ENCODE data around the gene HRCT1.

The HRCT1 gene

DNA sequence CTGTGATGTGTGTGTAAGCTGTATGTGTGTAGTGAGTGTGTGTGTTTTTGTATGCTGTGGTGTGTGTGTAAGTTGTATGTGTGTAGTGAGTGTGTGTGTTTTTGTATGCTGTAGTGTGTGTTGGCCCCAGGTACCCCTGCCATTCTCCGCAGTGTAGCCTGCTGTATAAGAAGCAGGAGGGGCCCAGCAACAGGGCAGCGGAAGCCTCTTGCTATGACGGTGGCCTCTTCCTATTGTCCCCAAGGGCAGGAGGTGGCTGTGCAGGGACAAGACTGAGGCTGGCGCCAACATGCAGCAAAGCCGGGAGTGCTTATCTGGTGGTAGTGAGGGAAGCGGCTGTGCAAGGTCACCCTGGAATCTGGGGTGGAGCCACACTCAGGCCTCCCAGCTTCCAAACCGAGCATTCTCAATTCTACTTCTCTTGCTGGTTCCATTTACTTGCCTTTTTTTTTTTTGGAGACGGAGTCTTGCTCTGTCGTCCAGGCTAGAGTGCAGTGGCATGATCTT is 8.4 kb downstream of the HRCT1 start:
- Histone ChIP-seq H2AFZ (ENCODE audit: low read depth, low read length) (no peak overlapping the region), H3K4me3 (ENCODE audit: low read length) (no peak overlapping the region), H3K27me3 (ENCODE audit: insufficient read depth, low read length) (no peaks in the 10 kb centered on the region), H3K36me3 (ENCODE audit: insufficient read depth, low read length) (no peaks in the 10 kb centered on the region), H3K9me3 (ENCODE audit: low read length) (no peaks in the 10 kb centered on the region), H3K4me1 (ENCODE audit: insufficient read depth, low read length) (no peaks in the 10 kb centered on the region)

DNA sequence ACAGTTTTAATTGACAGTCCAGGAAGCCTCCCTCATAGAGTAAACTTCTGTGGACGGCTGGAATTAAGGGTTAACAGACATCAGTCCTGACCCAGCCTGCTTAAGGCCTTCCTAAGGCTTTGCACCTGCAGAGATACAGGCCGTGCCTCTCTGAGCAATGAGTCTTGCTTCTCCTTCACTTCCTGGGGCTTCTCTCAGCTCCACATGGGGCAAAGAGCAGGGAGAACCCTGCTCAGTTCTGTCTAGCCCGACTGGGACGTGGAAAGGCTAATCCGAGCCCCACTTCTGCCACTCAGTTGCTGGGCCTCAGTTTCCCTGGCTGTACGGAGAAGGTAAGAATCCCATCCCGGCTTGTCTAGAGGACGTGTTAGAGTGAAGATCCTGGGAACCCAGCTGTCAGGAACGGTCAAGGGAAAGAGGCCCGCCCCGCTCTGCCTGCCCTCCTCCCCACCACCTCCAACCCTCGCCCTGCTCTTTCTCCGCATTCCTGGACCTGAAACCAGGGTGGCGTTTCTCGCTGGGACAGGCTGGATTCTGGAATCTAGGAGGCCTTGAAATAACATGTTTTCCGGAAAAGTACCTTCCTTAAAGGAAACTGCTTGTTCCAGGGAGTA is 9.8 kb downstream of the HRCT1 start:
- Histone ChIP-seq H3K36me3 (ENCODE audit: insufficient read depth, low read length) (no peaks in the 10 kb centered on the region), H3K4me1 (ENCODE audit: insufficient read depth, low read length) (no peaks in the 10 kb centered on the region), H3K4me3 (ENCODE audit: low read length) (no peak overlapping the region), H3K9me3 (ENCODE audit: low read length) (no peaks in the 10 kb centered on the region), H2AFZ (ENCODE audit: low read depth, low read length) (no peak overlapping the region), H3K27me3 (ENCODE audit: insufficient read depth, low read length) (no peaks in the 10 kb centered on the region)

DNA sequence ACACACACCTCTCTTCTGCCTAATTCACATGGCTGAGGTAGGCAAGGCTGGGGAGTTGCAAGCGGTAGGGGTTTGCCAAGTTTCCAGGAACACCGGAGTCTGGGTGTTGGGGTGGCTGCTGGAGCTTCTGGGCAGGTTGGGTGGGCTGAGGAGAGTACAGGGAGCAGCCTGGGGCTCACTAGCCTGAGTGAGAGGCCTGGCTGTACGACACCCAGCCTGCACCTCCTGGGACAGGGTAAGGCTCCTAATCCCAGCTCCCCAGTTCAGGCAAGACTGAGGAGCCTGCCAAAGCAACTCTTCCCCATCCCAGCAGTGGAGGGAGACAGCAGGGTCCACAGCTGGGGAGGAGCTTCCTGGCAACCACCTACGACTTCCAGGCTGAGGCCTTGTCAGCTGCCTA is 11.3 kb downstream of the HRCT1 start:
- no peaks in the 10 kb centered on the region for H3K9me3 ChIP-seq (ENCODE audit: low read length)
- no peaks in the 10 kb centered on the region for H3K27me3 ChIP-seq (ENCODE audit: insufficient read depth, low read length)
- no peaks in the 10 kb centered on the region for H3K36me3 ChIP-seq (ENCODE audit: insufficient read depth, low read length)
- no peaks in the 10 kb centered on the region for H3K4me1 ChIP-seq (ENCODE audit: insufficient read depth, low read length)
- no peak overlapping the region for H3K4me3 ChIP-seq (ENCODE audit: low read length)
- no peak overlapping the region for H2AFZ ChIP-seq (ENCODE audit: low read depth, low read length)

DNA sequence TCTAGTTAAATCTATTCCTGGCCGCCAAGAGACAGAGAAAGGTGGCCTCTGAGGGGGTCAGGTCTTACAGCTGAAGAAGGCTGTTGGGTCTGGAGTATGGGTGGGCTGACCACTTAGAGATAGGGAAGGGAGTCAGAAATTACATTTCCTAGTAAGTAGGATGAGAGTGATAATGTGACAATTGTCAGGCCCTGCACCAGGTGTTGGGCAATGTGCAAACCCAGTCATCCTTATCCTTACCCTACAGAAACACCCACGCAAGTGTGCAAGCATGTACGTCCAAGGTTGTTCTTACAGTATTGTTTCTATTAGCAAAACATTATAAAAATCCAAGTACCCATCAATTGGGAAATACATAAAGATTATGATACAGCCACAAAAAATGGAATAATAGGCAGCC is 12.8 kb downstream of the HRCT1 start:
- Histone ChIP-seq H2AFZ (ENCODE audit: low read depth, low read length) (no peak overlapping the region), H3K9me3 (ENCODE audit: low read length) (no peaks in the 10 kb centered on the region), H3K36me3 (ENCODE audit: insufficient read depth, low read length) (no peaks in the 10 kb centered on the region), H3K4me3 (ENCODE audit: low read length) (no peak overlapping the region), H3K27me3 (ENCODE audit: insufficient read depth, low read length) (no peaks in the 10 kb centered on the region), H3K4me1 (ENCODE audit: insufficient read depth, low read length) (peaks cover 7% of the 10 kb centered on the region)

DNA sequence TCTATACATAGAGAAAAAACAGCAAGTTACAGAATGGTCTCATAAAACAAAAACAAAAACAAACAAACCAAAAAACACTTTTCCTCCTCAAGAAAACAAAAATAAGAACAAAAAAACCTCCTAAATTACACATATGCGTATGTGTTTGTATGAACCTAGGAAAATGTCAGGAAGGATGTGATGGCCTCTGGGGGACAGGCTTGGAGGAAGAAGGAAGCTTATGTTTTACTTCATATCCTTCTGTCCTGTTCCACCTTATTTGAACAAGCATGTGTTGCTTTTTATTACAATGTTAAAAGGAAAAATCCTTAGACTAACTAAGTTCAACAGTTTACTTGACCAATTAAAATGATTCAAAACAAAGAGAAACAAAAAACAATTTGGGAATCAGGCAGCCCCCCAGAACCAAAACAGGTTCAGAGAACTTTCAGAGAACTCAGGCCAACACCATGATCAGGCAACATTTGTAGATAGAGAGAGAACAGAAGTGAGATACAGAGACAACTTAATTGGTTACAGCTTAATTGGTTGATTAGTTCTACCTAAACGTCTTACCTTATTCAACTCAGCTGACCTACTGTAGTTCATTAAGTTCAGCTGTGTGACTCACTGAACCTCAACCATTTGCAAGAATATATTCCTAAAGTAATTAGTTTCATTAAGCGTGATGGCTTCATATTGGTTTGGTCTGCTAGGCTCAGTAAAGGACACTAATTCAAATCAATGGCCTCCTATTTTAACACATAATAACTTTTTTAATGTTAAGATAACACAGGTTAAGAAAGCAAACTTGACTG is 13.4 kb downstream of the HRCT1 start:
- H3K4me1 ChIP-seq (ENCODE audit: insufficient read depth, low read length) = peaks cover 13% of the 10 kb centered on the region
- H3K27me3 ChIP-seq (ENCODE audit: insufficient read depth, low read length) = no peaks in the 10 kb centered on the region
- no peak overlapping the region for H3K4me3 ChIP-seq (ENCODE audit: low read length)
- H3K36me3 ChIP-seq (ENCODE audit: insufficient read depth, low read length) = no peaks in the 10 kb centered on the region
- no peak overlapping the region for H2AFZ ChIP-seq (ENCODE audit: low read depth, low read length)
- H3K9me3 ChIP-seq (ENCODE audit: low read length) = no peaks in the 10 kb centered on the region

DNA sequence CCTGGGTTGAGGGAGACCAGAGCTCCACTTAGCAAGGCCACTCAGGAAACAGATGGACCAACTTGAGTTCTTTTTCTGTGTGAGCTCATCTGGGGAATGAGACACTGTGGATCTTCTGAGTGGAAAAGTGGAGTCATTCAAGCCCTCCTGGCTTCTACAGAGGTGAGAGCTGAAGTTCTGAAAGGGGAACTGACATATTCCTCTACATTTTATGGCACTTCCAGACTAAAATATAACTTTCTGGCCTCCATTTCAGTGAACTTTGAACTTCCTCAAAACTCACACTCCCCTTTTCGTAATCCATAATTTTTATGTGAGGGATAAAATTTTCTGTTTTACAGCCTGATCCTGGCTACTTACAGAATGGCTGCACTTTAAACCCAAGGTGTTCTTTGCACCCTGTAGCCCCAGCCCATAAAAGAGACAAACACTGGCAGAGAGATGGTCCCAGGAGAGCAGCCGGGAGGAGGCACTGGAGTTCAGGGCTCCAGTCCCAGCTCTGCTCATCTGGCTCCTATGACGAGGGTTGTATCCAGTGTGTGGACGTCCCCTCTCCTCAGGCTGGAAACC is 14.1 kb downstream of the HRCT1 start:
- Histone ChIP-seq H3K4me3 (ENCODE audit: low read length) (no peak overlapping the region), H3K27me3 (ENCODE audit: insufficient read depth, low read length) (no peaks in the 10 kb centered on the region), H3K36me3 (ENCODE audit: insufficient read depth, low read length) (no peaks in the 10 kb centered on the region), H3K4me1 (ENCODE audit: insufficient read depth, low read length) (peaks cover 15% of the 10 kb centered on the region), H3K9me3 (ENCODE audit: low read length) (no peaks in the 10 kb centered on the region), H2AFZ (ENCODE audit: low read depth, low read length) (no peak overlapping the region)

DNA sequence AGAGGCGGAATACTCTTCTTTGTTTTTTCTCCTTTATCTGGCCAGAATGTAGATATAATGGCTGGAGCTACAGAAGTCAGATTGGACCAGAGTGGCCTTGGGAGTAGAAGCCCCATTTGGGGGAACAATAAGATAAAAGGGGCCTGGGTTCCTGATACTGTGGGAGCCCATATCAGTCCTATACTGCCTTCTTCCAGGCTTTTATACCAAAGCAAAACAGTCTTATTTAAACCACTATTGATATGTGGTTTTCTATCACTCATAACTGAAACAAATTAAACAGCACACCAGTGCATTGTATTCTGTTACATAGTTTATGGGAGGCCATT is 17.6 kb downstream of the HRCT1 start:
- H3K4me1 ChIP-seq (ENCODE audit: insufficient read depth, low read length) = peaks cover 15% of the 10 kb centered on the region
- H3K9me3 ChIP-seq (ENCODE audit: low read length) = no peaks in the 10 kb centered on the region
- no peak overlapping the region for H2AFZ ChIP-seq (ENCODE audit: low read depth, low read length)
- no peak overlapping the region for H3K4me3 ChIP-seq (ENCODE audit: low read length)
- H3K36me3 ChIP-seq (ENCODE audit: insufficient read depth, low read length) = no peaks in the 10 kb centered on the region
- H3K27me3 ChIP-seq (ENCODE audit: insufficient read depth, low read length) = no peaks in the 10 kb centered on the region

DNA sequence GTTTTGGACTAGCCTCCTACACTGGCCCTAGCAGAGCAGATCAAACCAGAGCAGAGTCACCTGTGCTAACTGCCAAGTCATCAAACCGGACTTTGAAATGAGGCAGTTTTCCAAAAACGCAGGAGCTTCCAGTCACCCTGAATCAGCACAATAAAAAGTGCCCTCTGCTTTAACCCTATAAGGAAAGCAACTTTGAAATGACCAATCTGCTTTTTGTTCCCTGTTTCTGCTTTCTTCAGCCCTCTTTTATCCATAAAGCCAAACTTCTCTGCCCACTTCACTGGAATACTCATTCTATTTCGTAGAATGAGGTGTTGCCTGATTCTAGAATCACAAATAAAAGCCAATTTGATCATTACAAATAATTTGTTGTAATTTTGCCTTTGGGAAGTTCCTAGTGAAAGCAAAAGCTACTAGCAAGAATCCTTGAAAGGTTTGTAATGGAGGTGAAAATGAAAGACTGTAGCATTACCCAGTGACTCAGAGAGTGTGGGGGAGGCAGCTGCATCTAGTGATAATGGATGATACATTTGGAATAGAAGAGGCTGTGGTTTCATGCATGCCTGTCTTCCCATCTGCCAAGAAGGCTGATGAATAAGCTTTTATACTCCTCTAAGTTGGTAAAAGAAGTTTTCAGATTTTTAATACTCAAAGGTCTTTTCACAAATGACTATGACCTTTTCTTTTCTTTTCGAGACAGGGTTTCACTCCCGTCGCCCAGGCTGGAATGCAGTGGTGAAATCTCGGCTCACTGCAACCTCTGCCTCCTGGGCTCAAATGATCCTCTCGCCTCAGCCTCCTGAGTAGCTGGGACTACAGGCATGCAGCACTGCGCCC is 18.1 kb downstream of the HRCT1 start:
- no peaks in the 10 kb centered on the region for H3K27me3 ChIP-seq (ENCODE audit: insufficient read depth, low read length)
- H3K9me3 ChIP-seq (ENCODE audit: low read length) = no peaks in the 10 kb centered on the region
- H3K4me3 ChIP-seq (ENCODE audit: low read length) = no peak overlapping the region

DNA sequence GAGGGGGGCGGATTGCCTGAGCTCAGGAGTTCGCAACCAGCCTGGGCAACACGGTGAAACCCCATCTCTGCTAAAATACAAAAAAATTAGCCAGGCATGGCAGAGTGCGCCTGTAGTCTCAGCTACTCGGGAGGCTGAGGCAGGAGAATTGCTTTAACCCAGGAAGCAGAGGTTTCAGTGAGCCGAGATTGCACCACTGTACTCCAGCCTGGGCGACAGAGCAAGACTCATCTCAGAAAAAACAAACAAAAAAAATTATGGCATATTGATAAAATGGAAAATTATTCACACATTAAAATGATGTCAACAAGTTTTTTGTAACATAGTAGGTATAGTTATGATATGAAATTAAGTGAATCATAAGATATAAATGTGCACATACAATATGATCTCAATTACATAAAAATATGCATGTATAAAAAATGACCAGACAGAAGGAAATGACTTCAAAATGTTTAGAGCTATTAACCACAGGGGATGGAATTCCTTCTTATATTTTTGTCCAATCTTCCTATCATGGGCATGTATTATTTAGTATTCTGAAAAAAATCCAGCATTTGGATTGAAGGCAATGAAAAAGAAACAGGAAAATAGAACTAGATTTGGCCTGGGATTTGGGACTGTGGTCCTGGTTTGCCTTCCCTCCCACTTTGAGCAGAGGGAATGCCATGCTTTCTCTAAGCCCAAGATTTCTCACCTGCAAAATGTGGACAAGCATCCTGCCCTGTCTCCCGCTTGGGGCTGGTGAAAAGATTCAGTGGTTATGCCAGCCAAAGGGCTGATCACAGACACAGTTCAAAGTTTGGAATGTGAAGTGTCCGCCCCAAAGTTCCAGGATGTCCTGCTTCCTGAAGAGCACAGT is 22.8 kb downstream of the HRCT1 start:
- H3K36me3 ChIP-seq (ENCODE audit: insufficient read depth, low read length) = no peaks in the 10 kb centered on the region
- no peaks in the 10 kb centered on the region for H3K27me3 ChIP-seq (ENCODE audit: insufficient read depth, low read length)
- no peak overlapping the region for H2AFZ ChIP-seq (ENCODE audit: low read depth, low read length)
- H3K4me1 ChIP-seq (ENCODE audit: insufficient read depth, low read length) = peaks cover 8% of the 10 kb centered on the region
- no peak overlapping the region for H3K4me3 ChIP-seq (ENCODE audit: low read length)
- H3K9me3 ChIP-seq (ENCODE audit: low read length) = no peaks in the 10 kb centered on the region

More for the DNA sequence above, 18.1 kb downstream of the HRCT1 start:
- H3K36me3 ChIP-seq (ENCODE audit: insufficient read depth, low read length) = no peaks in the 10 kb centered on the region
- H3K4me1 ChIP-seq (ENCODE audit: insufficient read depth, low read length) = peaks cover 15% of the 10 kb centered on the region
- peak overlapping the region; percentile 86 for H2AFZ ChIP-seq (ENCODE audit: low read depth, low read length)

DNA sequence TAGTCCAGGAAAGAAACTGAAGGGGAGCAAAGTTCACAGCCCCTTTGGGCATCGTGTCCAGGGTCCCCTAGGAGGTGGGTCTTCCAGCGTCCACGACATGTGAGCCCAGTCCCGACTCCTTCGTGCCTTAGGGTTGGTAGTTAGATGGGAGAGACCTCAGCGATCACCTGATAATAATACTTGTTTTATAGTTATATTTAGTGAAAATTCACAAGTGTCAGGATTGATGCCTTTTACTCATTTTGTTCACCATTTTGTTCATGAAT is 23.4 kb downstream of the HRCT1 start:
- Histone ChIP-seq H3K36me3 (ENCODE audit: insufficient read depth, low read length) (no peaks in the 10 kb centered on the region), H3K27me3 (ENCODE audit: insufficient read depth, low read length) (no peaks in the 10 kb centered on the region), H3K4me1 (ENCODE audit: insufficient read depth, low read length) (peaks cover 2% of the 10 kb centered on the region), H2AFZ (ENCODE audit: low read depth, low read length) (no peak overlapping the region), H3K4me3 (ENCODE audit: low read length) (no peak overlapping the region), H3K9me3 (ENCODE audit: low read length) (no peaks in the 10 kb centered on the region)

DNA sequence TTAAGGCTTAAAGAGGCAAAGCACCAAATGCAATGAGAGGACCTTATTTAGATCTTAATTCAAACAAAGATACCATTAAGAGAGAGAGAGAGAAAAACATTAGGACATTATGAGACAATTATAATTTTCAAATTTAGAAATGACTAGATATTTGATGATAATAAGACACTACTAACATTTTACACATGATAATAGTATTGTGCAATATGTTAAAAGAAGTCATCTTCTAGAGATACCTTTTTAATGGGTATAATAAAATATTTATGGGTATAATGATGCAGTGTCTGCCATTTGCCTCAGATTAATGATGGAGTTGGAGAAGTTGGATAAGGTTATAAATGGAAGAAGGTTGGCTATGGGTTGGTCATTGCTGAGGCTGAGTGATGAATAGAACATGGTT is 24.5 kb downstream of the HRCT1 start:
- Histone ChIP-seq H3K27me3 (ENCODE audit: insufficient read depth, low read length) (no peaks in the 10 kb centered on the region), H2AFZ (ENCODE audit: low read depth, low read length) (no peak overlapping the region), H3K9me3 (ENCODE audit: low read length) (no peaks in the 10 kb centered on the region), H3K36me3 (ENCODE audit: insufficient read depth, low read length) (no peaks in the 10 kb centered on the region), H3K4me1 (ENCODE audit: insufficient read depth, low read length) (no peaks in the 10 kb centered on the region), H3K4me3 (ENCODE audit: low read length) (no peak overlapping the region)

DNA sequence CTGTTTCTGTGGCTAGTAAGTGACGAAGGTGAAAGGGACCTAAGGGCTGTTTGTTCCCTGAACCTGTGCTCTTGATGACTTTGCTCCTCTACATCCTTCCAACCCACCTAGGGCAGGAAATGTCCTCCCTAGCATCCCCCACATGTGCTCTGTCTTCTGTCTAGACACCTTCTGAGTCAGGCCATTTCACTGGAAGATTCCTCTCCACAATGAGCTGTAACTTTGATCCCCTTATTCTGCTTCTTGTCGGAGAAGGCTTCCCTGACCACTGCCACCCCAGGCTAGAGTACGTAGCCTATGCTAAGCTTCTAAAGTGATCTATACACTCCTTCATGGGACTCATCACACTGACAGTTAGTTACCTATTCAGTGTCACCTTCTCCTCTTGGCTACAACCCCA is 25.0 kb downstream of the HRCT1 start:
- no peak overlapping the region for H3K4me3 ChIP-seq (ENCODE audit: low read length)
- peaks cover 3% of the 10 kb centered on the region for H3K4me1 ChIP-seq (ENCODE audit: insufficient read depth, low read length)
- no peak overlapping the region for H2AFZ ChIP-seq (ENCODE audit: low read depth, low read length)
- H3K27me3 ChIP-seq (ENCODE audit: insufficient read depth, low read length) = no peaks in the 10 kb centered on the region
- H3K36me3 ChIP-seq (ENCODE audit: insufficient read depth, low read length) = no peaks in the 10 kb centered on the region
- no peaks in the 10 kb centered on the region for H3K9me3 ChIP-seq (ENCODE audit: low read length)

Data from neuron (in vitro differentiated cells).